Trophoblast cell (in vitro differentiated cells and primary cell): ENCODE measurements around the gene PPP6R2.
"Not testable (repeated sequence)": the region's sequence is repeated elsewhere in the genome, so short reads cannot be mapped to it uniquely, and the experiment has no call there.

ENCODE experiments used
- DNase-seq, 2 donors: peaks; one replicate each; pipeline ENCODE4 v3.0.0-alpha.2; 2016
- H2AFZ ChIP-seq: 2 replicates; pipeline ENCODE4 v1.6.1; 2013; ENCODE audit warnings: low read length, moderate library complexity, mild to moderate bottlenecking; ENCODE audit not compliant: insufficient read depth, poor library complexity
- H2AK5ac ChIP-seq: 2 replicates; pipeline ENCODE4 v1.6.1; 2013; ENCODE audit warnings: mild to moderate bottlenecking, low read length
- H2BK120ac ChIP-seq: 2 replicates; pipeline ENCODE4 v1.6.1; 2013; ENCODE audit warnings: low read length, mild to moderate bottlenecking, moderate library complexity; ENCODE audit not compliant: insufficient read depth, poor library complexity
- H2BK12ac ChIP-seq: 2 replicates; pipeline ENCODE4 v1.6.1; 2013; ENCODE audit warnings: mild to moderate bottlenecking, low read length, moderate library complexity
- H2BK5ac ChIP-seq: 2 replicates; pipeline ENCODE4 v1.6.1; 2013; ENCODE audit warnings: low read length, low read depth, moderate library complexity, mild to moderate bottlenecking; ENCODE audit not compliant: poor library complexity
- H3K14ac ChIP-seq: 2 replicates; pipeline ENCODE4 v1.6.1; 2013; ENCODE audit warnings: mild to moderate bottlenecking, low read length
- H3K18ac ChIP-seq: 2 replicates; pipeline ENCODE4 v1.6.1; 2013; ENCODE audit warnings: mild to moderate bottlenecking, low read length
- H3K23ac ChIP-seq: 2 replicates; pipeline ENCODE4 v1.6.1; 2013; ENCODE audit warnings: low read length
- H3K27ac ChIP-seq: 2 replicates; pipeline ENCODE4 v1.5.1; 2013; ENCODE audit warnings: low read depth, mild to moderate bottlenecking, inconsistent platforms, low read length, moderate library complexity
- H3K27me3 ChIP-seq: 2 replicates; pipeline ENCODE4 v1.6.1; 2013; ENCODE audit warnings: inconsistent platforms, mild to moderate bottlenecking, low read length, moderate library complexity; ENCODE audit not compliant: insufficient read depth
- H3K36me3 ChIP-seq, 2 experiments: 1 replicate in 1 of 2; 2 replicates in 1 of 2; pipeline ENCODE4 v1.6.1; 2013; ENCODE audit warnings: low read length in 2 of 2, mild to moderate bottlenecking in 2 of 2, moderate library complexity in 1 of 2; ENCODE audit not compliant: insufficient read depth in 2 of 2, control insufficient read depth in 1 of 2
- H3K4ac ChIP-seq: 2 replicates; pipeline ENCODE4 v1.6.1; 2013; ENCODE audit warnings: low read depth, mild to moderate bottlenecking, low read length, moderate library complexity
- H3K4me1 ChIP-seq, 2 experiments: 1 replicate in 1 of 2; 2 replicates in 1 of 2; pipeline ENCODE4 v1.6.1; 2013; ENCODE audit warnings: low read length in 2 of 2, mild to moderate bottlenecking in 2 of 2, moderate library complexity in 1 of 2; ENCODE audit not compliant: insufficient read depth in 2 of 2, control insufficient read depth in 1 of 2
- H3K4me2 ChIP-seq: 2 replicates; pipeline ENCODE4 v1.6.1; 2013; ENCODE audit warnings: inconsistent platforms, mild to moderate bottlenecking, low read length, moderate library complexity
- H3K4me3 ChIP-seq: 2 replicates; pipeline ENCODE4 v1.5.1; 2013; ENCODE audit warnings: mild to moderate bottlenecking, low read depth, low read length, inconsistent platforms
- H3K79me1 ChIP-seq: one replicate; pipeline ENCODE4 v1.6.1; 2013; ENCODE audit warnings: low read length
- H3K79me2 ChIP-seq: 2 replicates; pipeline ENCODE4 v1.6.1; 2013; ENCODE audit warnings: low read length, mild to moderate bottlenecking; ENCODE audit not compliant: control insufficient read depth, insufficient read depth, poor library complexity
- H3K9ac ChIP-seq: 2 replicates; pipeline ENCODE4 v1.6.1; 2013; ENCODE audit warnings: mild to moderate bottlenecking, low read length
- H3K9me3 ChIP-seq: 2 replicates; pipeline ENCODE4 v1.6.1; 2013; ENCODE audit warnings: low read depth, mild to moderate bottlenecking, control low read depth, inconsistent platforms, low read length; ENCODE audit not compliant: insufficient read depth
- H4K12ac ChIP-seq: 2 replicates; pipeline ENCODE4 v1.6.1; 2013; ENCODE audit warnings: low read depth, mild to moderate bottlenecking, low read length, moderate library complexity
- H4K8ac ChIP-seq: 2 replicates; pipeline ENCODE4 v1.6.1; 2013; ENCODE audit warnings: low read depth, mild to moderate bottlenecking, low read length, moderate library complexity
- H4K91ac ChIP-seq: one replicate; pipeline ENCODE4 v1.6.1; 2013; ENCODE audit warnings: low read depth, mild to moderate bottlenecking, low read length, moderate library complexity
- WGBS: extraction: QIAGEN DNeasy Blood & Tissue Kit; methylation state at CpG from one replicate; pipeline ENCODE4 v1.1.7; 2013; ENCODE audit warnings: missing lambda C conversion rate; ENCODE audit not compliant: insufficient read length, insufficient coverage; ENCODE audit errors: extremely low coverage; 5-methylcytosine and 5-hydroxymethylcytosine counted together

Gene PPP6R2

GRCh38 chr22:50376085-50376651, 33.0 kb downstream of the PPP6R2 start:
- no peak overlapping the region for H2BK5ac ChIP-seq
- H3K4me2 ChIP-seq = no peak overlapping the region
- H2BK120ac ChIP-seq = no peak overlapping the region
- no peaks in the 10 kb centered on the region for H3K9me3 ChIP-seq
- no peak overlapping the region for H2BK12ac ChIP-seq
- no peak overlapping the region for H3K9ac ChIP-seq
- H3K23ac ChIP-seq = no peak overlapping the region
- no peak overlapping the region for H4K8ac ChIP-seq
- no peak overlapping the region for H4K12ac ChIP-seq
- no peak overlapping the region for H4K91ac ChIP-seq
- DNase-seq = peak in 1 of 2 donors; percentile 54
- no CpG with 5 or more reads among the region's 5 CpGs for WGBS
- no peak overlapping the region for H3K27ac ChIP-seq
- no peak overlapping the region for H3K4me3 ChIP-seq
- no peaks in the 10 kb centered on the region for H3K79me2 ChIP-seq
- no peaks in the 10 kb centered on the region for H3K4me1 ChIP-seq
- no peak overlapping the region for H2AFZ ChIP-seq
- no peak overlapping the region for H3K18ac ChIP-seq
- H3K14ac ChIP-seq = no peak overlapping the region
- no peaks in the 10 kb centered on the region for H3K79me1 ChIP-seq
- no peaks in the 10 kb centered on the region for H3K27me3 ChIP-seq
- H3K4ac ChIP-seq = no peak overlapping the region
- H2AK5ac ChIP-seq = no peak overlapping the region
- H3K36me3 ChIP-seq = peaks cover 29 to 34% of the 10 kb centered on the region in 2 experiments

- H3K4ac ChIP-seq, H3K79me1 ChIP-seq, H2BK12ac ChIP-seq, H3K23ac ChIP-seq, H4K91ac ChIP-seq, H3K27ac ChIP-seq, H4K12ac ChIP-seq, DNase-seq, H3K18ac ChIP-seq, H2BK120ac ChIP-seq, H3K14ac ChIP-seq, H3K4me3 ChIP-seq, H3K27me3 ChIP-seq, H2AFZ ChIP-seq, H2AK5ac ChIP-seq, H3K9ac ChIP-seq, H3K9me3 ChIP-seq, H3K4me1 ChIP-seq, H2BK5ac ChIP-seq, H3K79me2 ChIP-seq, H4K8ac ChIP-seq, H3K4me2 ChIP-seq: not testable (repeated sequence)
- H3K36me3 ChIP-seq = peaks cover 19 to 22% of the 10 kb centered on the region in 2 experiments
- no CpG with 5 or more reads among the region's 15 CpGs for WGBS
These were observed 38.0 kb downstream of the PPP6R2 start for GRCh38 chr22:50381021-50381555.

- H3K27ac ChIP-seq = no peak overlapping the region
- no peaks in the 10 kb centered on the region for H3K4me1 ChIP-seq
- H4K12ac ChIP-seq = no peak overlapping the region
- no peak overlapping the region for H3K4me3 ChIP-seq
- H4K91ac ChIP-seq = no peak overlapping the region
- WGBS = no CpG with 5 or more reads among the region's 6 CpGs
- H3K27me3 ChIP-seq = no peaks in the 10 kb centered on the region
- H3K4ac ChIP-seq = no peak overlapping the region
- H4K8ac ChIP-seq = no peak overlapping the region
- H3K79me1 ChIP-seq = no peaks in the 10 kb centered on the region
- H3K9me3 ChIP-seq = peaks cover 4% of the 10 kb centered on the region
- H3K18ac ChIP-seq = no peak overlapping the region
- DNase-seq = no peak
- no peak overlapping the region for H3K14ac ChIP-seq
- H2BK120ac ChIP-seq = no peak overlapping the region
- no peak overlapping the region for H2BK12ac ChIP-seq
- peaks cover 21 to 26% of the 10 kb centered on the region in 2 experiments for H3K36me3 ChIP-seq
- no peak overlapping the region for H2BK5ac ChIP-seq
- no peak overlapping the region for H2AFZ ChIP-seq
- H2AK5ac ChIP-seq = no peak overlapping the region
- no peak overlapping the region for H3K9ac ChIP-seq
- no peak overlapping the region for H3K23ac ChIP-seq
- no peaks in the 10 kb centered on the region for H3K79me2 ChIP-seq
- H3K4me2 ChIP-seq = no peak overlapping the region
These were observed 53.7 kb downstream of the PPP6R2 start for GRCh38 chr22:50396751-50397370.

GRCh38 chr22:50397371-50398060, 54.4 kb downstream of the PPP6R2 start:
- not testable (repeated sequence) for H3K23ac ChIP-seq, H3K9ac ChIP-seq, H3K27ac ChIP-seq, H3K79me1 ChIP-seq, H3K27me3 ChIP-seq, H2BK5ac ChIP-seq, H3K4me3 ChIP-seq, H2BK12ac ChIP-seq, H3K4me2 ChIP-seq, H2BK120ac ChIP-seq, H3K4ac ChIP-seq, H3K18ac ChIP-seq, H3K79me2 ChIP-seq, H4K12ac ChIP-seq, H2AK5ac ChIP-seq, H4K91ac ChIP-seq, H3K9me3 ChIP-seq, H4K8ac ChIP-seq, H3K14ac ChIP-seq, H2AFZ ChIP-seq, DNase-seq, H3K4me1 ChIP-seq
- no CpG with 5 or more reads among the region's 4 CpGs for WGBS
- H3K36me3 ChIP-seq = peaks cover 21 to 26% of the 10 kb centered on the region in 2 experiments
